Activated T-helper 1 cell treated with anti-CD3 and anti-CD28 coated beads, Interleukin-12 subunit alpha, Interleukin-12 subunit beta, Interleukin-2, Interleukin-4 antibody, amounts not matched to agents 30 ng/mL and 10 ng/mL and 1 ng/mL, durations not matched to agents 14 hours and 24 hours and 36 hours (primary cell): Measurements from ENCODE around the gene LMF1. TPM values are rescaled to one million over a fixed set of nuclear protein-coding genes. Genes with fewer than 3 reads are reported as not detected.

Experiments used
- DNase-seq: peaks from one replicate; pipeline ENCODE4 v3.0.0; 2021; ENCODE audit warnings: low spot score
- H3K27ac Mint-ChIP-seq: one replicate; pipeline ENCODE4 v1.8.0; 2021; ENCODE audit warnings: mild to moderate bottlenecking, mixed read lengths
- H3K27me3 Mint-ChIP-seq: one replicate; pipeline ENCODE4 v1.8.0; 2022; ENCODE audit warnings: mild to moderate bottlenecking, moderate library complexity, mixed read lengths; ENCODE audit not compliant: insufficient read depth
- H3K36me3 Mint-ChIP-seq: one replicate; pipeline ENCODE4 v1.8.0; 2021; ENCODE audit warnings: low read depth, mixed read lengths
- H3K4me1 Mint-ChIP-seq: one replicate; pipeline ENCODE4 v1.8.0; 2021; ENCODE audit warnings: low read depth, mixed read lengths
- H3K4me3 Mint-ChIP-seq: one replicate; pipeline ENCODE4 v1.8.0; 2021; ENCODE audit warnings: mild to moderate bottlenecking, moderate library complexity, mixed read lengths
- H3K9me3 Mint-ChIP-seq: one replicate; pipeline ENCODE4 v1.8.0; 2021; ENCODE audit warnings: mixed read lengths
- intact Hi-C: fragments of 100-400 bp; cut with micrococcal nuclease; formaldehyde crosslinking; loops from one replicate; pipeline ENCODE4 v1.15.1; 2024
- total RNA-seq: library from RNA; stranded (reverse); gene quantifications from 2 replicates; pipeline ENCODE4 v1.2.3, GENCODE V29; 2022

LMF1 gene
- total RNA-seq, 1 donor from 2014 or later = 10.4 TPM

GRCh38 chr16:874366-875181 lies 96.2 kb downstream of the LMF1 start:
- intact Hi-C loops = no loop called here
- no peak overlapping the region for H3K4me3 Mint-ChIP-seq
- H3K9me3 Mint-ChIP-seq = no peaks in the 10 kb centered on the region
- H3K27me3 Mint-ChIP-seq = no peaks in the 10 kb centered on the region
- H3K4me1 Mint-ChIP-seq = no peaks in the 10 kb centered on the region
- DNase-seq = no peak
- H3K27ac Mint-ChIP-seq = no peak overlapping the region
- no peaks in the 10 kb centered on the region for H3K36me3 Mint-ChIP-seq

GRCh38 chr16:873889-874288 lies 96.9 kb downstream of the LMF1 start:
- H3K27me3 Mint-ChIP-seq = no peaks in the 10 kb centered on the region
- intact Hi-C loops = no loop called here
- H3K4me1 Mint-ChIP-seq = no peaks in the 10 kb centered on the region
- no peaks in the 10 kb centered on the region for H3K36me3 Mint-ChIP-seq
- no peak overlapping the region for H3K27ac Mint-ChIP-seq
- H3K9me3 Mint-ChIP-seq = no peaks in the 10 kb centered on the region
- H3K4me3 Mint-ChIP-seq = no peak overlapping the region
- no peak for DNase-seq

- H3K4me1 Mint-ChIP-seq = no peaks in the 10 kb centered on the region
- no peaks in the 10 kb centered on the region for H3K9me3 Mint-ChIP-seq
- intact Hi-C loops = no loop called here
- H3K27ac Mint-ChIP-seq = no peak overlapping the region
- H3K4me3 Mint-ChIP-seq = no peak overlapping the region
- H3K36me3 Mint-ChIP-seq = no peaks in the 10 kb centered on the region
- no peak for DNase-seq
- H3K27me3 Mint-ChIP-seq = no peaks in the 10 kb centered on the region
These were observed 97.5 kb downstream of the LMF1 start for GRCh38 chr16:873243-873661.

GRCh38 chr16:872436-873242 lies 98.1 kb downstream of the LMF1 start:
- Mint-ChIP-seq H3K27ac (no peak overlapping the region), H3K4me3 (no peak overlapping the region), H3K9me3 (no peaks in the 10 kb centered on the region), H3K36me3 (no peaks in the 10 kb centered on the region), H3K27me3 (no peaks in the 10 kb centered on the region), H3K4me1 (no peaks in the 10 kb centered on the region)
- intact Hi-C loops = no loop called here
- no peak for DNase-seq

GRCh38 chr16:871562-872345 lies 99.0 kb downstream of the LMF1 start:
- no peaks in the 10 kb centered on the region for H3K4me1 Mint-ChIP-seq
- H3K36me3 Mint-ChIP-seq = no peaks in the 10 kb centered on the region
- no peaks in the 10 kb centered on the region for H3K9me3 Mint-ChIP-seq
- intact Hi-C loops = no loop called here
- no peak overlapping the region for H3K27ac Mint-ChIP-seq
- no peaks in the 10 kb centered on the region for H3K27me3 Mint-ChIP-seq
- H3K4me3 Mint-ChIP-seq = no peak overlapping the region
- DNase-seq = no peak

- no peaks in the 10 kb centered on the region for H3K9me3 Mint-ChIP-seq
- H3K27ac Mint-ChIP-seq = no peak overlapping the region
- DNase-seq = no peak
- H3K36me3 Mint-ChIP-seq = no peaks in the 10 kb centered on the region
- H3K27me3 Mint-ChIP-seq = no peaks in the 10 kb centered on the region
- H3K4me1 Mint-ChIP-seq = no peaks in the 10 kb centered on the region
- no peak overlapping the region for H3K4me3 Mint-ChIP-seq
- intact Hi-C loops = no loop called here
These were observed 99.8 kb downstream of the LMF1 start for GRCh38 chr16:870856-871561.

- H3K9me3 Mint-ChIP-seq = no peaks in the 10 kb centered on the region
- no peak overlapping the region for H3K27ac Mint-ChIP-seq
- DNase-seq = no peak
- no peaks in the 10 kb centered on the region for H3K36me3 Mint-ChIP-seq
- intact Hi-C loops = no loop called here
- no peaks in the 10 kb centered on the region for H3K4me1 Mint-ChIP-seq
- no peaks in the 10 kb centered on the region for H3K27me3 Mint-ChIP-seq
- no peak overlapping the region for H3K4me3 Mint-ChIP-seq
These were observed 100.8 kb downstream of the LMF1 start for GRCh38 chr16:869823-870641.

- H3K4me3 Mint-ChIP-seq = no peak overlapping the region
- no peak for DNase-seq
- H3K4me1 Mint-ChIP-seq = no peaks in the 10 kb centered on the region
- no peak overlapping the region for H3K27ac Mint-ChIP-seq
- H3K9me3 Mint-ChIP-seq = no peaks in the 10 kb centered on the region
- H3K36me3 Mint-ChIP-seq = no peaks in the 10 kb centered on the region
- H3K27me3 Mint-ChIP-seq = no peaks in the 10 kb centered on the region
- intact Hi-C loops = no loop called here
These were observed 101.7 kb downstream of the LMF1 start for GRCh38 chr16:868846-869822.

GRCh38 chr16:868386-868755 lies 102.4 kb downstream of the LMF1 start:
- intact Hi-C loops = no loop called here
- no peak for DNase-seq
- no peak overlapping the region for H3K4me3 Mint-ChIP-seq
- H3K4me1 Mint-ChIP-seq = no peaks in the 10 kb centered on the region
- no peak overlapping the region for H3K27ac Mint-ChIP-seq
- no peaks in the 10 kb centered on the region for H3K27me3 Mint-ChIP-seq
- H3K9me3 Mint-ChIP-seq = no peaks in the 10 kb centered on the region
- no peaks in the 10 kb centered on the region for H3K36me3 Mint-ChIP-seq

DNA sequence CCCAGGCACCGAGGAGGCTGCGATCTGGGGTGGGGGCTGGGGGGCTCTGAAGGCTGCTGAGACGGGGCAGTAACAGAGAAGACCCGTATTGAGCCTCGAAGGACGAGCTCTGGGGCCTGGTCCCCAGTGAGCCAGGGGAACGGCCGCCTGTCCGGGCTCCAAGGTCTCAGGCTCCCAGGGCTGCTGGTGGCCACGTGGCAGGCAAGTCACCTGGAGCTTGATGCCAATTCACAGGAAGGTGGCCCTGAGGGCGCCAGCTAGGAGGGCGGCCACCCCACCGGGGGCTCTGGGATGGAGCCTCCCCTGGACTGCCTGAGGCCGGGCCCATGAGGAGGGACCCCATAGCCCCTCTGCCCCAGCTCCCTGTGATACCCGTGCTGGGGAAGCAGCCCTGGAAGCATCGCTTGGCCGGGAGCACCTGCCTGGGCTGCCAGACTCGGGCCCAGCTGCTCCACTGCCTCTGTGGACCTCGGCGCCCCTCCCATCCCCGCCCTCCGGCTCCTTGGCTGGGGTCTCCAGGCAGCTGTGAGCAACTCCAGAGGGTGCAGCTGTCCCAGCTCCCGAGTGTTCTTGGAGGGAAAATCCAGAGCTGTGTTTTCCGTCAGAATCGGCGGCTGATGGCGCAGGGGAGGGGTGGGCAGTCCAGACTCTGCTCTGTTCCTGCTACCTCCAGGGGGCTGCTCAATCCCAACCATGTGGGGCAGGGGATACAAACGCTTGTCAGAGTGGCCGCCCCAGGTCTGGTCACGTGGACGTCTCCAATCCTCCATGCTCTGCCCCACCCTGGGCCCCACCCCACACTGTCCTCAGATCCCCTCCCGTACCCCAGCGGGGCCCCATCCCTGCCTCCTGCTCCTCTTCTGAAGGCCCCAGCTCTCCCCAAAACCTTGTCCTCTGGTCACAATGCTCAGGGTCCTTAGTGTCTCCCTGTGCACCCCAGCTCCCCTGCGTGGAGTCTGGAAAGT lies 103.1 kb downstream of the LMF1 start:
- intact Hi-C loops = no loop called here

More for the DNA sequence above, 103.1 kb downstream of the LMF1 start:
- Mint-ChIP-seq H3K27ac (no peak overlapping the region), H3K36me3 (no peaks in the 10 kb centered on the region), H3K9me3 (no peaks in the 10 kb centered on the region), H3K27me3 (no peaks in the 10 kb centered on the region), H3K4me3 (no peak overlapping the region), H3K4me1 (no peaks in the 10 kb centered on the region)
- no peak for DNase-seq
